Brain pericyte (primary cell): ENCODE measurements around the gene NOTCH2.
"Not testable (repeated sequence)": the region's sequence is repeated elsewhere in the genome, so short reads cannot be mapped to it uniquely, and the experiment has no call there.

Experiments
- DNase-seq: peaks from one replicate; pipeline ENCODE4 v3.0.0-alpha.2; 2012; ENCODE audit warnings: low read depth, low spot score

Gene NOTCH2

GRCh38 chr1:120069067-120069919, at the start of gene NOTCH2:
Gene NOTCH2 (minus strand): TSS chr1:120069662. CDS start chr1:120069406, 256 bp downstream.
- DNase-seq: not testable (repeated sequence)

- peak; percentile 5 for DNase-seq
Measured at GRCh38 chr1:120117371-120118177, 48.1 kb upstream of the NOTCH2 start.

- DNase-seq: peak; percentile 6
Measured at GRCh38 chr1:120116094-120116493, 46.6 kb upstream of the NOTCH2 start.

GRCh38 chr1:120113134-120113533, 43.7 kb upstream of the NOTCH2 start:
- not testable (repeated sequence) for DNase-seq

GRCh38 chr1:120112212-120112611, 42.8 kb upstream of the NOTCH2 start:
- not testable (repeated sequence) for DNase-seq

- DNase-seq: not testable (repeated sequence)
Measured at GRCh38 chr1:120111771-120112170, 42.3 kb upstream of the NOTCH2 start.

GRCh38 chr1:120111008-120111407, 41.5 kb upstream of the NOTCH2 start:
- not testable (repeated sequence) for DNase-seq

- DNase-seq: not testable (repeated sequence)
Measured at GRCh38 chr1:120109656-120110055, 40.2 kb upstream of the NOTCH2 start.

GRCh38 chr1:120109180-120109579, 39.7 kb upstream of the NOTCH2 start:
- not testable (repeated sequence) for DNase-seq

GRCh38 chr1:120105288-120105687, 35.8 kb upstream of the NOTCH2 start:
- DNase-seq: not testable (repeated sequence)

- DNase-seq: not testable (repeated sequence)
Measured at GRCh38 chr1:120103768-120104167, 34.3 kb upstream of the NOTCH2 start.

- DNase-seq: not testable (repeated sequence)
Measured at GRCh38 chr1:120101593-120101992, 32.1 kb upstream of the NOTCH2 start.

GRCh38 chr1:120100590-120100989, 31.1 kb upstream of the NOTCH2 start:
- not testable (repeated sequence) for DNase-seq

- DNase-seq: not testable (repeated sequence)
Measured at GRCh38 chr1:120098986-120099759, 29.7 kb upstream of the NOTCH2 start.

GRCh38 chr1:120096981-120097545, 27.6 kb upstream of the NOTCH2 start:
- not testable (repeated sequence) for DNase-seq

GRCh38 chr1:120093548-120094181, 24.2 kb upstream of the NOTCH2 start:
- not testable (repeated sequence) for DNase-seq

GRCh38 chr1:120092232-120093218, 23.1 kb upstream of the NOTCH2 start:
- not testable (repeated sequence) for DNase-seq

GRCh38 chr1:120090830-120091229, 21.4 kb upstream of the NOTCH2 start:
- not testable (repeated sequence) for DNase-seq

GRCh38 chr1:120087959-120088358, 18.5 kb upstream of the NOTCH2 start:
- not testable (repeated sequence) for DNase-seq

- not testable (repeated sequence) for DNase-seq
Measured at GRCh38 chr1:120069920-120070214, 405 bp upstream of the NOTCH2 start.
